IMR-90 (cell line): ENCODE data around the gene SCN1B. TPM values are rescaled to one million over a fixed set of nuclear protein-coding genes. Genes with fewer than 3 reads are reported as not detected.

Experiments used
- ATAC-seq: fragments of 200-7000 bp; cut with Tn5 transposase; 2 replicates; pipeline ENCODE4 v1.9.1; 2020; ENCODE audit warnings: low read depth, mild to moderate bottlenecking, moderate library complexity
- BruUV-seq: library from RNA; stranded (reverse); fragments of 400-500 nt; replicated peaks from 2 replicates; lab custom pipeline; 2021; lab: Mats Ljungman, UMichigan
- CTCF ChIA-PET: fragments of 300-600 bp; formaldehyde crosslinking; extraction: SDS; loops from one replicate; lab custom pipeline; 2021; ENCODE audit warnings: antibody characterized with exemption; lab: Yijun Ruan, JAX
- POLR2A ChIA-PET: fragments of 300-600 bp; sonication (Branson Sonifier 250); formaldehyde crosslinking; loops from one replicate; lab custom pipeline; 2022; ENCODE audit warnings: antibody characterized with exemption; ENCODE audit not compliant: unreplicated experiment; lab: Charles Lee
- DNase-seq: peaks from one replicate; pipeline ENCODE4 v3.0.0; 2013
- H2AFZ ChIP-seq: replicated peaks from 2 replicates; pipeline ENCODE3; 2013; ENCODE audit warnings: low read length, mild to moderate bottlenecking; ENCODE audit not compliant: poor library complexity
- H2AK5ac ChIP-seq: 2 replicates; pipeline ENCODE4 v1.6.1; 2013; ENCODE audit warnings: low read depth, low read length, inconsistent platforms
- H2AK9ac ChIP-seq: replicated peaks from 2 replicates; pipeline ENCODE3; 2013; ENCODE audit warnings: mild to moderate bottlenecking, low read depth, low read length, moderate library complexity; ENCODE audit not compliant: poor library complexity
- H2BK120ac ChIP-seq: 2 replicates; pipeline ENCODE4 v1.6.1; 2013; ENCODE audit warnings: low read depth, low read length, inconsistent platforms
- H2BK15ac ChIP-seq: 3 replicates; pipeline ENCODE4 v1.6.1; 2013; ENCODE audit warnings: low read depth, low read length, inconsistent platforms
- H2BK20ac ChIP-seq: 2 replicates; pipeline ENCODE4 v1.6.1; 2013; ENCODE audit warnings: low read depth, mild to moderate bottlenecking, inconsistent platforms, low read length, moderate library complexity
- H2BK5ac ChIP-seq: 2 replicates; pipeline ENCODE4 v1.6.1; 2013; ENCODE audit warnings: mild to moderate bottlenecking, low read depth, low read length, inconsistent platforms; ENCODE audit not compliant: poor library complexity, severe bottlenecking
- H3K14ac ChIP-seq: replicated peaks from 2 replicates; pipeline ENCODE4 v1.6.1; 2013; ENCODE audit warnings: low read depth, low read length, inconsistent platforms
- H3K18ac ChIP-seq: 2 replicates; pipeline ENCODE4 v1.6.1; 2013; ENCODE audit warnings: low read depth, low read length, control low read depth
- H3K23ac ChIP-seq: 2 replicates; pipeline ENCODE4 v1.6.1; 2013; ENCODE audit warnings: low read depth, low read length, inconsistent platforms
- H3K27ac ChIP-seq: 2 replicates; pipeline ENCODE4 v1.5.1; 2013; ENCODE audit warnings: mild to moderate bottlenecking, control low read depth, low read length; ENCODE audit not compliant: insufficient read depth
- H3K27me3 ChIP-seq: 2 replicates; pipeline ENCODE4 v1.6.1; 2013; ENCODE audit warnings: low read length; ENCODE audit not compliant: control insufficient read depth, insufficient read depth
- H3K36me3 ChIP-seq: 2 replicates; pipeline ENCODE4 v1.6.1; 2013; ENCODE audit warnings: low read length, mixed read lengths; ENCODE audit not compliant: control insufficient read depth, insufficient read depth
- H3K4ac ChIP-seq: 2 replicates; pipeline ENCODE4 v1.6.1; 2013; ENCODE audit warnings: low read depth, low read length, inconsistent platforms
- H3K4me1 ChIP-seq: 2 replicates; pipeline ENCODE4 v1.6.1; 2013; ENCODE audit warnings: low read length, mixed read lengths; ENCODE audit not compliant: control insufficient read depth, insufficient read depth
- H3K4me2 ChIP-seq: 2 replicates; pipeline ENCODE4 v1.6.1; 2013; ENCODE audit warnings: low read depth, mild to moderate bottlenecking, control low read depth, low read length, moderate library complexity
- H3K4me3 ChIP-seq: 2 replicates; pipeline ENCODE4 v1.5.1; 2013; ENCODE audit warnings: low read depth, mild to moderate bottlenecking, control low read depth, low read length, moderate library complexity; ENCODE audit not compliant: insufficient read depth
- H3K56ac ChIP-seq: 2 replicates; pipeline ENCODE4 v1.6.1; 2013; ENCODE audit warnings: low read length, inconsistent platforms; ENCODE audit not compliant: insufficient read depth; ENCODE audit errors: extremely low read depth
- H3K79me1 ChIP-seq, 2 experiments: 2 replicates each; pipeline ENCODE4 v1.6.1; 2013; ENCODE audit warnings: low read length in 2 of 2, inconsistent platforms in 1 of 2, low read depth in 1 of 2
- H3K9ac ChIP-seq: 2 replicates; pipeline ENCODE4 v1.6.1; 2013; ENCODE audit warnings: low read depth, low read length, control low read depth
- H3K9me1 ChIP-seq: 2 replicates; pipeline ENCODE4 v1.6.1; 2013; ENCODE audit warnings: low read length, inconsistent platforms; ENCODE audit not compliant: insufficient read depth
- H3K9me3 ChIP-seq: 2 replicates; pipeline ENCODE4 v1.6.1; 2013; ENCODE audit warnings: low read length; ENCODE audit not compliant: control insufficient read depth, insufficient read depth
- H4K20me1 ChIP-seq: 2 replicates; pipeline ENCODE4 v1.6.1; 2013; ENCODE audit warnings: low read length, inconsistent platforms; ENCODE audit not compliant: insufficient read depth
- H4K5ac ChIP-seq: 2 replicates; pipeline ENCODE4 v1.6.1; 2013; ENCODE audit warnings: mild to moderate bottlenecking, low read depth, low read length, control low read depth
- H4K8ac ChIP-seq, 2 experiments: 2 replicates each; pipeline ENCODE4 v1.6.1; 2013; ENCODE audit warnings: low read depth in 2 of 2, low read length in 2 of 2, control low read depth in 1 of 2, inconsistent platforms in 1 of 2
- H4K91ac ChIP-seq: 2 replicates; pipeline ENCODE4 v1.6.1; 2013; ENCODE audit warnings: low read depth, low read length, inconsistent platforms; ENCODE audit not compliant: insufficient read depth
- CHD1 ChIP-seq: IDR thresholded peaks from 2 replicates; pipeline ENCODE4 v1.6.1; 2012; ENCODE audit warnings: low read depth, low read length, improper control_type of control experiment
- NFE2L2 ChIP-seq: fragments of 150-350 bp; IDR thresholded peaks from 2 replicates; pipeline ENCODE4 v1.6.1; 2016; ENCODE audit warnings: low read depth, mild to moderate bottlenecking, low read length
- WGBS, 2 experiments: methylation state at CpG; one replicate each; pipeline versions ENCODE4 v1.1.5 to v1.1.7; 2013; ENCODE audit warnings: missing lambda C conversion rate in 2 of 2; ENCODE audit not compliant: insufficient read length in 1 of 2; ENCODE audit errors: extremely low coverage in 2 of 2; 5-methylcytosine and 5-hydroxymethylcytosine counted together
- dilution Hi-C: fragments of 300-500 bp; cut with HindIII; formaldehyde crosslinking; loops from one replicate; pipeline ENCODE4 v1.14.3; 2018; ENCODE audit warnings: low sequenced_read_pairs; ENCODE audit not compliant: unreplicated experiment
- in situ Hi-C: fragments of 300-500 bp; cut with MboI; formaldehyde crosslinking; loops from 3 replicates; pipeline ENCODE4 v1.14.3; 2019; ENCODE audit warnings: low sequenced_read_pairs, inconsistent platforms, mixed read lengths
- intact Hi-C: fragments of 100-400 bp; cut with micrococcal nuclease; formaldehyde crosslinking; loops from 2 replicates; pipeline ENCODE4 v1.10.0; 2022
- polyA plus RNA-seq, 3 experiments: library from polyadenylated mRNA; depleted of rRNA; stranded (reverse); fragments of >200 nt; gene quantifications; 2 replicates each; pipeline ENCODE4 v1.2.3, GENCODE V29; 2012; ENCODE audit warnings: low replicate concordance in 1 of 3
- total RNA-seq: library from RNA; depleted of rRNA; stranded (reverse); fragments of >200 nt; gene quantifications from 2 replicates; pipeline ENCODE4 v1.2.3, GENCODE V29; 2012

The SCN1B gene
- total and polyA plus RNA-seq, 2 of the 4 experiments (the other 2 are of a cell fraction), result 2.0 to 9.6 TPM

DNA sequence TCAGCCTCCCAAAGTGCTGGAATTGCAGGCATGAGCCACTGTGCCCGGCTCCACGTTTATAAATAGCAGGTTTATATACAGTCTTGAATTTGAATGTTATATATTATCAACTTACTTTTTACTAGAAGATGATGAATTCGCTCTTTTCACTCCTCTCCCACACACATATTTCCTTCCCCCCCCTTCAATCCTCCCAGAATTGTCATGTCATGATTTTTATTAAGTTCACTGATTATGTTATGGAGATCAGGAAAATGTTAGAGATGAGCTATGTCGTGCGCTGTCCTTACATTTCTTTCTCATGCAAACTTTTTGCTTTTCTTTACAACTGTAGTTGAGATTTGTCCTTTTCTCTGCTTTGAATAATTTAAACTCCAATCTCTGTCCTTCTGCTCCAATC, 48.0 kb upstream of the SCN1B start:
- BruUV-seq, result no TSS peak
- DNase-seq, result no peak

More for the DNA sequence above, 48.0 kb upstream of the SCN1B start:
- H2BK120ac ChIP-seq, result no peak overlapping the region
- H4K5ac ChIP-seq, result no peak overlapping the region
- no peak overlapping the region for H2BK15ac ChIP-seq
- dilution Hi-C loops, result no loop called here
- POLR2A ChIA-PET, result no interaction called here
- no peak overlapping the region for H3K9ac ChIP-seq
- no peaks in the 10 kb centered on the region for H3K79me1 ChIP-seq
- no peak overlapping the region for H3K14ac ChIP-seq
- CTCF ChIA-PET, result no interaction called here
- H3K9me1 ChIP-seq, result no peaks in the 10 kb centered on the region
- intact Hi-C loops, result no loop called here
- ATAC-seq, result no peak
- no peaks in the 10 kb centered on the region for H4K20me1 ChIP-seq
- no peaks in the 10 kb centered on the region for H3K4me1 ChIP-seq
- no peak overlapping the region for H3K23ac ChIP-seq
- H3K18ac ChIP-seq, result no peak overlapping the region
- in situ Hi-C loops, result no loop called here
- H3K9me3 ChIP-seq, result no peaks in the 10 kb centered on the region
- WGBS, 2 experiments, result no CpG with 5 or more reads among the region's 5 CpGs
- H2BK5ac ChIP-seq, result no peak overlapping the region
- no peaks in the 10 kb centered on the region for H3K36me3 ChIP-seq
- H2AK5ac ChIP-seq, result no peak overlapping the region
- no peak overlapping the region for H3K4me3 ChIP-seq
- no peak overlapping the region for H2AK9ac ChIP-seq
- H3K56ac ChIP-seq, result no peak overlapping the region
- H2AFZ ChIP-seq, result no peak overlapping the region
- no peak overlapping the region for H3K4me2 ChIP-seq
- no peak overlapping the region for H4K8ac ChIP-seq
- TF ChIP-seq NFE2L2, result 0 out of 2 replicates have a peak, but pooled peaks have one; percentile 23
- TF ChIP-seq CHD1, result no peak
- no peak overlapping the region for H4K91ac ChIP-seq
- H2BK20ac ChIP-seq, result no peak overlapping the region
- H3K27me3 ChIP-seq, result peaks cover 5% of the 10 kb centered on the region
- H3K27ac ChIP-seq, result no peak overlapping the region
- H3K4ac ChIP-seq, result no peak overlapping the region
